Measurements from ENCODE around the gene GALNT1.

The GALNT1 gene

GRCh38 chr18:35711227-35711626 is 129.7 kb downstream of the GALNT1 start:
- in situ Hi-C loops (cut with MboI; ENCODE audit: low sequenced_read_pairs), result no loop called here

DNA sequence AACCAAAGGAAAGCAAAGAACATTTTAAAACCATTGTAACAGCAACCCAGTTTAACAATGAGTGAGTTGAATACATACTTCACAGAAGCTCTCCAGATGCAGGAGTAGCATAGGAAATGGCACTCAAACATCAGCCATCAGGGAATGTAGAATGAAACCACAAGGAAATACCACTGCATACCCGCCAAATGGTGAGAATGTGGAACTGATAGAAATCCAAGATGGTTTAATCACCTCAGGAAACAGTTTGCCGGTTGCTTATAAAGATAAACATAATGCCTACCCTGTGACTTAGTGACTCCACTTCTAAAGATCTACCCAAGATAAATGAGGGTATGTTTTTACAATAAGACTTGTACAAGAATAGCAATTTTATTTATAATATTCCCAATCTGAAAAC is 132.0 kb downstream of the GALNT1 start:
- in situ Hi-C loops (cut with MboI; ENCODE audit: low sequenced_read_pairs), result no loop called here

DNA sequence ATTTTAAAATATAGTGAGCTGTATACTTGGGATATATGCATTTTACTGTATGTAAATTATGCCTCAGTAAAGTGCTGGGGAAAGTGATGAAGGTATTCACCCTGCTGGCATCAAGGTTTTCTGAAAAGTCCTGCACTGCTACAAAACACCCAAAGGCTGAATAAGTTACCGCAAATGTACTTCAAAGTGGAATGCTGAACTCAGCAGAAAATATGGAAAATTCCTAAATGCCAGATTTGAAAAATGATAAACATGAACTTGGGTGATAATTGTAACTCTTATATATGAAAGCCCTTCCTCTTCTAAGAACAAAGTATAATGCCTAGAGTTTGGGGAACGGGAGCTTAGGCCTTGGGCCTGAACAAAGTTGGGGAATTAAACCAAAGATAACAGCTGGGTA is 133.0 kb downstream of the GALNT1 start:
- in situ Hi-C loops (cut with MboI; ENCODE audit: low sequenced_read_pairs), result no loop called here

GRCh38 chr18:35715139-35715538 is 133.6 kb downstream of the GALNT1 start:
- in situ Hi-C loops (cut with MboI; ENCODE audit: low sequenced_read_pairs), result no loop called here

- in situ Hi-C loops (cut with MboI; ENCODE audit: low sequenced_read_pairs), result no loop called here
These were observed 134.8 kb downstream of the GALNT1 start for GRCh38 chr18:35716169-35716831.

DNA sequence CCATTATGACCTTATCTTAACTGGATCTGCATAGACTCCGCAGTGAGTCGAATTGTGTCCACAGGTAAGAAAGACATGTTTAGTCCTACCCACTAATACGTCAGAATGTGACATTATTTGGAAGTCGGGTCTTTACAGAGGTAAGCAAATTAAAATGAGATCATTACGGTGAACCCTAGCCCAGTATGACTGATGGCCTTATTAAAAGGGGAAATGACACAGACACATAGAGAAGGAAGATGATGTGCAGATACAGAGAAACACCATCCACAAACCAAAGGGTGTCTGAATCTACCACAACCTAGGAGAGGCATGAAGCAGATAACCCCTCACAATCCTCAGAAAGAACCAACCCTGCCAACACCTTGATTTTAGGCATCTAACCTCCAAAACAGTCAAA is 135.6 kb downstream of the GALNT1 start:
- in situ Hi-C loops (cut with MboI; ENCODE audit: low sequenced_read_pairs), result no loop called here

DNA sequence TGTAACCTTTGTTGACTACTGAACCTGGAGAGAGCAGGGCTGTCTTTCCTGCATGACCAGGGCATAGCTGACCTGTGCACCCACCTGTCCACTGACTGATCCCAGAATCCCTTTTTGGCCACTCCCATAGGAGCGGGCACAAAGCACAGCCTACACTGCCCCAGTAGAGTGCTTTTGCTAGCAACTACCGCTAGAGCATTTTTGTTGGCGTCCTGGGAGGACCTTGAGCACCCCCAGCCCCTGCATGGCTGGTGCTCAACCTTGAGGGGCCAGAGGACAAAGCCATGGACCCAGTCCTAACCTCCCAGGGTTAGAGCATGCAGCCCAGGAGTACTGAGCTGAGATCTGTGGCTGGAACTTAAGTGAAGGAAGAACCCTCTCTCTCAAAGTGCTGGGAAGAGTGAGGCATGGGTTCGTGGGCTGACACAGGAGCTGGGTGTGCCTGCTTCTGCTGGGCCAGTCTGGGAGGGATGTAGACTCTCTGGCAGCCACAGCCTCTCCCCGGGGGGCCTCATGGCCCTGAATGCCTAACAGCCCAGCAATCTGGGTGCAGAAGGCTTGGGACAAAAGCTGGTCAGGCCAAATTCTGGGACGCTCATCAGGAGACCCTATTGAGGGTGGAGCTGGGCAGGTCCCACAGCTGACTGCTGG is 140.0 kb downstream of the GALNT1 start:
- in situ Hi-C loops (cut with MboI; ENCODE audit: low sequenced_read_pairs), result no loop called here

DNA sequence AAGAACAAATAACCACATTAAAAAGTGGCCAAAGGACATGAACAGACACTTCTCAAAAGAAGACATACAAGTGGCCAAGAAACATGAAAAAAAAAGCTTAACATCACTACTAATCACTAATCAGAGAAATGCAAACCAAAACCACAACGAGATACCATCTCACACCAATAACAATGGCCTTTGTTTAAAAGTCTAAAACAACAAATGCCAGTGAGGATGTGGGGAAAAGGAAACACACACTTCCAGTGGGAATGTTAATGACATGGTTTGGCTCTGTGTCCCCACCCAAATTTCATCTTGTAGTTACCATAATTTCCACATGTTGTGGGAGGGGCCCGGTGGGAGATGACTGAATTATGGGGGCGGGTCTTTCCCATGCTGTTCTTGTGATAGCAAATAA is 147.1 kb downstream of the GALNT1 start:
- in situ Hi-C loops (cut with MboI; ENCODE audit: low sequenced_read_pairs), result loop anchor here (25.0 kb wide), 1 partner anchor 559 kb away; the partner anchor contains the start of gene FHOD3

GRCh38 chr18:35729991-35730668 is 148.6 kb downstream of the GALNT1 start:
- in situ Hi-C loops (cut with MboI; ENCODE audit: low sequenced_read_pairs), result loop anchor here (25.0 kb wide), 1 partner anchor 557 kb away; the partner anchor contains the start of gene FHOD3

DNA sequence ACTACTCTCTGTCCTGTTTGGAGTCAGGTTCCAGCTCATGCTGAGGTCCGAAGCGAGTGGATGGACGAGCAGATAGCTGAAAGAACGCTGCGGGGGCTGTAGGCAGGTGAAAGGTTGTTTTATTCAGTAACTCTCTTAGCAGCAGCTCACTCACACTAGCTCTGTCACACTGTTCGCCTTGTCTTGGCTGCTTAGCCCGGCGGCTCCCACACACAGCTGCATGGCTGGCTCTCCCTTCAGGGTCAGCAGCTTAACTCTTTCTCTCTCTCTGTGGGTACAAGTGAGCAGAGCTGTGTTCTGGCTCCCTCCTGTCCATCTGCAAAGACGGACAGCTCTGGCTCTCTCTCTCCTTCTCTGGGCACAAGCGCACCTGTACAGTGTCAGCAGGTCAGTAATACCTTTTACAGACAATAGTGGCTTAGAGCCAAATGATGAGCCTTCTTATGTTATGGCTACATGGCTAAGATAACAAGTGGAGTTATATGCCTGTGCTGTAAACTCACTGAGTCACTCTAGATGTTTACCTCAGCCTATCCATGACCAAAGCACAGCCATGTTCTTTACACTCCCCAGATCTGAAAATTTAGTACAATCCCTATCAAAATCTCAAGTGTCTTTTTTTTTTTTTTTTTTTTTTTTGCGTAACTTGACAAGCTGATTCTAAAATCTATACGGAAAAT is 149.3 kb downstream of the GALNT1 start:
- in situ Hi-C loops (cut with MboI; ENCODE audit: low sequenced_read_pairs), result loop anchor here (25.0 kb wide), 1 partner anchor 556 kb away; the partner anchor contains the start of gene FHOD3

DNA sequence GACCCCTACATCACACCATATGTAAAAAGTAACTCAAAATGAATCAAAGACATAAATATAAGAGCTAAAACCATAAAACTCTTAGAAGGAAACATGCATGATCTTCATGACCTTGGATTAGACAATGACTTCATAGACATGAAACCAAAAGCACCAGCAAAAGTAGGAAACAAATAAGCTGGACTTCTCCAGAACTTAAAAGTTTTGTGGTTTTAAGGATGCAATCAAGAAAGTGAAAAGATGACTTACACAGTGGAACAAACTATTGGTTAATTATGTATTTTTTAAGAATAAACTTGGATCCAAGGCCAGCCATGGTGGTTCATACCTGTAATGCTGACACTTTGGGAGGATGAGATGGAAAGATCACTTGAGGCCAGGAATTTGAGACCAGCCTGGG is 150.2 kb downstream of the GALNT1 start:
- in situ Hi-C loops (cut with MboI; ENCODE audit: low sequenced_read_pairs), result loop anchor here (25.0 kb wide), 1 partner anchor 556 kb away; the partner anchor contains the start of gene FHOD3

- in situ Hi-C loops (cut with MboI; ENCODE audit: low sequenced_read_pairs), result loop anchor here (25.0 kb wide), 1 partner anchor 555 kb away; the partner anchor contains the start of gene FHOD3
These were observed 150.6 kb downstream of the GALNT1 start for GRCh38 chr18:35732162-35732561.

DNA sequence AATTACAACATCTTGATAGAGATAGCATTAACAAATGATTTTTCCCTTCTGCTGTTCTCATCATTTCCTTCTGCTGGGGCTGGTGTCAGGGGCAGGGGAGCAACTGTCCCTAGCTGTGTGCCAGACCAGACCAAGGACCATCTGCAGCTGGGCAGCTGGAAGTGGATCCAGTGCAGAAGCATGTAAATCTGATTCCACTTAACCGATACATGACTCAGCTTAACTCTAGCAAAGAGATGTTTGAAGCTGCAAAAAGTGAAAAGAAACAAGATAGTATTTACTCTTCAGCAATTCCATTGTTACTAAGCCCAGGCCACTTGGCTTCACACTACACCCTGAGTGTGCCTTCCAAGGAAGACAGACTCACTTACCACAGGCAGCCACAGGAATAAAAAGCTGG is 151.1 kb downstream of the GALNT1 start:
- in situ Hi-C loops (cut with MboI; ENCODE audit: low sequenced_read_pairs), result loop anchor here (25.0 kb wide), 1 partner anchor 555 kb away; the partner anchor contains the start of gene FHOD3

- in situ Hi-C loops (cut with MboI; ENCODE audit: low sequenced_read_pairs), result loop anchor here (25.0 kb wide), 1 partner anchor 554 kb away; the partner anchor contains the start of gene FHOD3
These were observed 151.9 kb downstream of the GALNT1 start for GRCh38 chr18:35733408-35733807.

DNA sequence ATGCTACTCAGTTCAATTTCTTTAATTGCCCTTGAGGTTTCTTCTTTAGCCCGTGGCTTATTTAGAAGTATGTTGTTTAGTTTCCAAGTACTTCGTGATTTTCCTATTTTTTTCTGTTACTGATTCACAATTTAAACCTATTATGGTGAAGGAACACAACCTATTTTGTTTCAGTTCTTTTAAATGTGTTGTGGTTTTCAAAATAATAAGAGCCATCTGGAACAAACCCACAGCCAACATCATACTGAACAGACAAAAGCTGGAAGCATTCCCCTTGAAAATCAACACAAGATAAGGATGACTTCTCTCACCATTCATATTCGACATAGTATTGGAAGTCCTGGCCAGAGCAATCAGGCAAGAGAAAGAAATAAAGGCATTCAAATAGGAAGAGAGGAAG is 155.2 kb downstream of the GALNT1 start:
- in situ Hi-C loops (cut with MboI; ENCODE audit: low sequenced_read_pairs), result loop anchor here (25.0 kb wide), 1 partner anchor 551 kb away; the partner anchor contains the start of gene FHOD3

DNA sequence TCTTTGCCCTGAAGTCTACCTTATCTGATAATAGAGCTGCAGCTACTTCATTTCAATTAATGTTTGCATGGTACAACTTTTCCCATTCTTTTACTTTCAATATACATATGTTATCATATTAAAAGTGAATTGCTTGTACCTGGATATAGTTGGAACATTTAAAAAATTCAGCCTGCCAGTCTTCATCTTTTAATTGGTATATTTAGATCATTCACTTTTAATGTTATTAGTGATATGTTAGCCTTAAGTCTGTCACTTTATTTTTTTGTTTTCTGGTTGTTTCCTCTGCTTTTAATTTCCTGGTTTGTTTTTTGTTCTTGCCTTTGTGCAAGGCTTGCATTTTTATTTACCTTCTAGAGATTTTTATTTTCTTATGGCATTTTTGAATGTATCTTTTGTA is 158.2 kb downstream of the GALNT1 start:
- in situ Hi-C loops (cut with MboI; ENCODE audit: low sequenced_read_pairs), result loop anchor here (25.0 kb wide), 1 partner anchor 548 kb away; the partner anchor contains the start of gene FHOD3

- in situ Hi-C loops (cut with MboI; ENCODE audit: low sequenced_read_pairs), result loop anchor here (25.0 kb wide), 1 partner anchor 547 kb away; the partner anchor contains the start of gene FHOD3
These were observed 159.1 kb downstream of the GALNT1 start for GRCh38 chr18:35740656-35741055.

DNA sequence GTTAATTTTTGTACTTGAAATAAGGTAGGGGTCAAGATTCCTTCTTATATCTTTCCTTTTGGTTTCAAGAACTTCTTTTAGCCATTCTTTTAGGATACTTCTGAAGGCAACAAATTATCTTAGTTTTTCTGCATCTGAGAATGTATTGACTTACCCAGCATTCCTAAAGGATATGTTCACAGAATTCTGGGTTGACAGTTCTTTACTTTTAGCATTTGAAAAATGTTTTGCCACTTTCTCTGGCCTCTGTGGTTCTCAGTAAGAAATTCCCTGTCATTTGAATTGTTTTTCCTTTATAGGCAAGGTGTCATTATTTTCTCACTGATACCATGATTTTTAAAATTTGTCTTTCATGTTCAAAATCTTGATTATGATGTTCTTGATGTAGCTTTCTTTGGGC is 162.4 kb downstream of the GALNT1 start:
- in situ Hi-C loops (cut with MboI; ENCODE audit: low sequenced_read_pairs), result loop anchor here (25.0 kb wide), 1 partner anchor 543 kb away; the partner anchor contains the start of gene FHOD3

DNA sequence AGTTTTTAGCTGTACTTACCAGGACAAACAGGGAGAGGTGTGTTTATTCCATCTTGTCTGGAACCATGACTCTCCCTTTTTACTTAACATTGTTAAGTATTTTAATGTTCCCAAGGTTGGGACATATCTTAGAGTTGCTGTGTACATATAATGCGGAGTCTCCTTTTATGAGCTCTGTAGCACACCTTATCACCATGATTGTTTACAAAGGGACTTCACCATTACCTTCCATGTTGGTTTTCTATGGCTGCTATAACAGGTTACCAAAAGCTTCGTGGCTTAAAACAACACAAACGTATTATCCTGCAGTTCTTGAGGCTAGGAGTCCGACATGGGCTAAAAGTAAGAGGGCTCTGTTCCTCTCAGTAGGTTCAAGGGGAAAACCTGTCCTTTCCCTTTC is 164.3 kb downstream of the GALNT1 start:
- in situ Hi-C loops (cut with MboI; ENCODE audit: low sequenced_read_pairs), result loop anchor here (25.0 kb wide), 1 partner anchor 541 kb away; the partner anchor contains the start of gene FHOD3

GRCh38 chr18:35746826-35747339 is 165.3 kb downstream of the GALNT1 start:
- in situ Hi-C loops (cut with MboI; ENCODE audit: low sequenced_read_pairs), result loop anchor here (25.0 kb wide), 1 partner anchor 540 kb away; the partner anchor contains the start of gene FHOD3
